AG04450 (cell line): ENCODE data around the gene LARP4. TPM values are rescaled to one million over a fixed set of nuclear protein-coding genes. Genes with fewer than 3 reads are reported as not detected.

ENCODE experiments used
- CTCF ChIA-PET: fragments of 300-600, 350-600 bp; formaldehyde crosslinking; extraction: SDS; loops from one replicate; lab custom pipeline; 2022; ENCODE audit warnings: antibody characterized with exemption, inconsistent platforms; lab: Charles Lee
- POLR2A ChIA-PET: fragments of 350-600 bp; formaldehyde crosslinking; extraction: SDS; loops from one replicate; lab custom pipeline; 2021; ENCODE audit warnings: antibody characterized with exemption, inconsistent platforms; lab: Yijun Ruan, JAX
- DNase-seq: peaks from one replicate; pipeline ENCODE4 v3.0.0-alpha.2; 2011; ENCODE audit warnings: low read depth, low spot score
- H3K27ac ChIP-seq: one replicate; pipeline ENCODE4 v1.5.1; 2012; ENCODE audit warnings: low read depth, low read length, control low read depth
- H3K27me3 ChIP-seq: one replicate; pipeline ENCODE4 v1.6.0; 2012; ENCODE audit warnings: low read length; ENCODE audit not compliant: control insufficient read depth, insufficient read depth
- H3K4me3 ChIP-seq: 2 replicates; pipeline ENCODE4 v1.5.1; 2011; ENCODE audit warnings: mild to moderate bottlenecking, low read depth, low read length, control low read depth
- H3K9me3 ChIP-seq: 2 replicates; pipeline ENCODE4 v1.5.1; 2012; ENCODE audit warnings: low read length; ENCODE audit not compliant: control insufficient read depth, insufficient read depth
- CTCF ChIP-seq: IDR thresholded peaks from 2 replicates; pipeline ENCODE4 v1.5.1; 2011; ENCODE audit warnings: low read depth, low read length, control low read depth, inconsistent platforms
- polyA plus RNA-seq: library from polyadenylated mRNA; depleted of rRNA; stranded (reverse); fragments of >200 nt; gene quantifications from 2 replicates; pipeline ENCODE4 v1.2.3, GENCODE V29; 2011

LARP4 gene
- polyA plus RNA-seq, 1 experiment: 25.5 TPM

DNA sequence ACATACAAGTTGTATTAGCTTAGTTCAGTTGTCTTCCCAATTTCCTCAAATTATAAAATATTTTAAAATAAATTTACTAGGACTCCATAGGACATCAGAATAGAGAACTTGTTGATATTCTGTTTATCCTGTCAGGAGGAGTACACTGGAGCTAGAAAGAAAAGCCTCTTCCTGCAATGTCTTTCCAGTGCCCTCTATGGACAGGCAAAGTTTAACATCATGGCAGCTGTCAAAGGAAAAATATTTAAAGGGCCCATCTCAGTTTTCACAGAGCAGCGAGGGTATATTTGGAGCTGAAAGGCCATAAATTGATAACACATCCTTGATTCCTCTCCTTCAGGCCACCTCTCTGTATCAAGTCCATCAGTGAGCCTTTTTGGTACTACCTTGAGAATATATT lies 123.1 kb downstream of the LARP4 start:
- POLR2A ChIA-PET: no interaction called here
- CTCF ChIA-PET: interaction anchor here (0.5 to 0.9 kb wide), 2 partner anchors 19 to 22 kb away, joined by 3 to 4 read pairs; partner anchors contain the start of gene DIP2B
- H3K4me3 ChIP-seq: no peak overlapping the region
- no peak for TF ChIP-seq CTCF
- H3K27ac ChIP-seq: no peak overlapping the region
- no peaks in the 10 kb centered on the region for H3K9me3 ChIP-seq
- no peaks in the 10 kb centered on the region for H3K27me3 ChIP-seq
- no peak for DNase-seq

DNA sequence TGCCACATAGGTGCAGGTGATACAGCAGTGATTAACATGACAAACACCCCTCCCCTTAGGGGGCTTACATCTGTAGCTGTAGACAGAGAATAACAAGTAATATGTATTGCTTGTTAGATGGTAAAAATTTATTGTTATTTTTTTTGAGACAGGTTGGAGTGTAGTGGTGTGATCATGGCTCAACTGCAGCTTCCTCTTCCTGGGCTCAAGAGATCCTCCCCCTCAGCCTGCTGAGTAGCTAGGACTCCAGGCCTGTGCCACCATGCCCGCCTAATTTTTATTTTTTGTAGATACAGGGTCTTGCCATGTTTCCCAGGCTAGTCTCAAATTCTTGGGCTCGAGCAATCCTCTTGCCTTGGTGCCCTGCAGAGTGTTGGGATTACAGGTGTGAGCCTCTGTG lies 123.9 kb downstream of the LARP4 start:
- no peak for DNase-seq
- ChIA-PET CTCF (no interaction called here), POLR2A (interaction anchor here (0.8 kb wide), 1 partner anchor 89 kb away, joined by 4 read pairs; no protein-coding TSS in a partner anchor)
- Histone ChIP-seq H3K27me3 (no peaks in the 10 kb centered on the region), H3K27ac (no peak overlapping the region), H3K9me3 (no peaks in the 10 kb centered on the region), H3K4me3 (no peak overlapping the region)
- no peak for TF ChIP-seq CTCF

DNA sequence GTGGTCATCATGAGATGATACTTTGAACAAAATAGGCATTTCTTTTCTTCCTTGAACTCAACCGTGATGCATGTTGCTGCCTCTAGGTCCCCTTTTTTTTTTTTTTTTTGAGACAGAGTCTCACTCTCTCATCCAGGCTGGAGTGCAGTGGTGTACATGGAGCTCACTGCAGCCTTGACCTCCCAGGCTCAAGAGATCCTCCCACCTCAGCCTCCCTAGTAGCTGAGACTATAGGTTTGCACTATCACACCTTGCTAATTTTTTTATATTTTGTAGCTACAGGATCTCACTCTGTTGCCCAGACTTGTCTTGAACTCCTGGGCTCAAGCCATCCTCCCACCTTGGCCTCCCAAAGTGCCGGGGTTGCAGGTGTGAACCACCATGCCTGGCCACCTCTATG lies 124.7 kb downstream of the LARP4 start:
- ChIA-PET POLR2A (no interaction called here), CTCF (no interaction called here)
- no peaks in the 10 kb centered on the region for H3K9me3 ChIP-seq
- no peak overlapping the region for H3K27ac ChIP-seq
- no peak for DNase-seq
- no peak overlapping the region for H3K4me3 ChIP-seq
- TF ChIP-seq CTCF: no peak
- no peaks in the 10 kb centered on the region for H3K27me3 ChIP-seq

DNA sequence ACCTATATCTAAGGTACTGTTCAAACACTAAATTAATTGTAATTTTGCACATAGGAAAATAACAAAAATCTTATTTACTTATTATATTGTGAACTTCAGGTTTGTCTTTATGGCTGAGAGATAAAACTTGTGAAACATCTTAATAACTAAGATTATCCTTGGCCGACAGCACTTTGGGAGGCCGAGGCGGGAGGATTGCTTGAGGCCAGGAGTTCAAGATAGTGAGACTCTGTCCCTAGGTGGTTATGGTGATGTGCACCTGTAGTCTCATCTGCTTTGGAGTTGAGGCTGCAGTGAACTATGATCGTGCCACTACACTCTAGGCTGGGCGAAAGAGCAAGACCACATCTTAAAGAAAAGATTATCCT lies 126.7 kb downstream of the LARP4 start:
- Histone ChIP-seq H3K27me3 (no peaks in the 10 kb centered on the region), H3K9me3 (no peaks in the 10 kb centered on the region), H3K27ac (no peak overlapping the region), H3K4me3 (no peak overlapping the region)
- TF ChIP-seq CTCF: no peak
- no peak for DNase-seq
- ChIA-PET CTCF (no interaction called here), POLR2A (no interaction called here)

DNA sequence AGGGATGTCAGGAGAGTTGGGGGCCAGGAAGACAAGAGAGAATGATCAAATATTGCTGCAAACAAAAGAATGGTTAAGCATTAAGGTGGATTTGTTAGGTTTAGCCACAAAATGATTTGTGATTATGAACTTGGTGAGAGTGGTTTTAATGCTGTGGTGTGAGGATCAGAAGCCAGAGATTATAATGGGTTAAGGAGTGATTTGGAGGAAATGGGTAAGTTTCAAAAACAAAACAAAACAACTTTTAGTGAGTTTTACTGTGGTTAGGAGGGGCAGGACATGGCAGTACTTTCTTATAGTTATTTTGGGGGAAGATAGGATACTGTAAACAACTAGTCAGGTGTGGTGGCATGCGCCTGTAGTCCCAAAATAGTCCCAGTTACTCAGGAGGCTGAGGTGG lies 128.1 kb downstream of the LARP4 start:
- no peak for DNase-seq
- H3K4me3 ChIP-seq: no peak overlapping the region
- no peak overlapping the region for H3K27ac ChIP-seq
- CTCF ChIA-PET: no interaction called here
- TF ChIP-seq CTCF: no peak
- no peaks in the 10 kb centered on the region for H3K27me3 ChIP-seq
- H3K9me3 ChIP-seq: no peaks in the 10 kb centered on the region
- POLR2A ChIA-PET: interaction anchor here (0.7 kb wide), 1 partner anchor 12 kb away, joined by 3 read pairs; no protein-coding TSS in a partner anchor
